Endothelial cell of umbilical vein (primary cell): ENCODE results near the gene TANGO2. TPM values are rescaled to one million over a fixed set of nuclear protein-coding genes. Genes with fewer than 3 reads are reported as not detected.

Source experiments
- BruUV-seq: library from RNA; stranded (reverse); fragments of 400-500 nt; replicated peaks from 2 replicates; lab custom pipeline; 2021; lab: Mats Ljungman, UMichigan
- CTCF ChIA-PET: fragments of 300-600, 350-600 bp; sonication (Branson Sonifier 250); formaldehyde crosslinking; loops from one replicate; lab custom pipeline; 2021; ENCODE audit warnings: antibody characterized with exemption, inconsistent platforms; lab: Charles Lee
- POLR2A ChIA-PET: fragments of 300-600, 350-600 bp; sonication (Branson Sonifier 250); formaldehyde crosslinking; loops from one replicate; lab custom pipeline; 2021; ENCODE audit warnings: antibody characterized with exemption, inconsistent platforms; lab: Charles Lee
- DNase-seq: peaks from one replicate; pipeline ENCODE4 v3.0.0-alpha.2; 2011; ENCODE audit warnings: low read depth, low spot score
- FAIRE-seq: peaks from 2 replicates; lab custom pipeline; 2011; peaks lifted over from hg19 to GRCh38; lab: Jason Lieb, UNC
- H2AFZ ChIP-seq: 2 replicates; pipeline ENCODE4 v1.6.0; 2012; ENCODE audit warnings: low read depth, low read length, control low read depth, inconsistent platforms
- H3K27ac ChIP-seq: 2 replicates; pipeline ENCODE4 v1.5.1; 2011; ENCODE audit warnings: low read depth, mild to moderate bottlenecking, control low read depth, low read length, moderate library complexity; ENCODE audit not compliant: insufficient read depth
- H3K27me3 ChIP-seq, 2 experiments: 2 replicates each; pipeline versions ENCODE4 v1.6.0 to v1.6.1; 2011; ENCODE audit warnings: low read length in 2 of 2, mixed read lengths in 1 of 2; ENCODE audit not compliant: control insufficient read depth in 2 of 2, insufficient read depth in 2 of 2
- H3K36me3 ChIP-seq, 2 experiments: 2 replicates in 1 of 2; 3 replicates in 1 of 2; pipeline ENCODE4 v1.5.1; 2011; ENCODE audit warnings: low read length in 2 of 2, mild to moderate bottlenecking in 1 of 2, moderate library complexity in 1 of 2; ENCODE audit not compliant: control insufficient read depth in 2 of 2, insufficient read depth in 2 of 2; ENCODE audit errors: extremely low read depth in 1 of 2
- H3K4me1 ChIP-seq: 3 replicates; pipeline ENCODE4 v1.5.1; 2011; ENCODE audit warnings: mild to moderate bottlenecking, low read length; ENCODE audit not compliant: control insufficient read depth, insufficient read depth; ENCODE audit errors: extremely low read depth
- H3K4me2 ChIP-seq: 2 replicates; pipeline ENCODE4 v1.6.1; 2011; ENCODE audit warnings: low read length, control low read depth, mixed read lengths; ENCODE audit not compliant: insufficient read depth
- H3K4me3 ChIP-seq, 3 experiments: fragments of 200-600 bp in 1 of 3; sonication (generic), shearing (Covaris generic) in 1 of 3; replicated peaks in 1 of 3; 2 replicates each; pipeline ENCODE4 v1.5.1; 2011 to 2016; ENCODE audit warnings: control low read depth in 3 of 3, low read length in 3 of 3, mild to moderate bottlenecking in 2 of 3, inconsistent platforms in 1 of 3, low read depth in 1 of 3, moderate library complexity in 1 of 3; ENCODE audit not compliant: insufficient read depth in 1 of 3
- H3K79me2 ChIP-seq: 2 replicates; pipeline ENCODE4 v1.6.0; 2012; ENCODE audit warnings: low read length, inconsistent platforms; ENCODE audit not compliant: control insufficient read depth, insufficient read depth
- H3K9ac ChIP-seq: replicated peaks from 2 replicates; pipeline ENCODE3; 2011; ENCODE audit warnings: low read length, control low read depth; ENCODE audit not compliant: insufficient read depth; ENCODE audit errors: extremely low read depth
- H3K9me1 ChIP-seq: replicated peaks from 3 replicates; pipeline ENCODE4 v1.6.0; 2011; ENCODE audit warnings: mild to moderate bottlenecking, low read length; ENCODE audit not compliant: control insufficient read depth, insufficient read depth; ENCODE audit errors: extremely low read depth
- H3K9me3 ChIP-seq: replicated peaks from 2 replicates; pipeline ENCODE4 v1.5.1; 2012; ENCODE audit warnings: low read length, inconsistent platforms; ENCODE audit not compliant: control insufficient read depth, insufficient read depth
- H4K20me1 ChIP-seq: replicated peaks from 2 replicates; pipeline ENCODE3; 2011; ENCODE audit warnings: mild to moderate bottlenecking, low read length; ENCODE audit not compliant: control insufficient read depth, insufficient read depth; ENCODE audit errors: extremely low read depth
- EZH2 ChIP-seq: IDR thresholded peaks from 2 replicates; pipeline ENCODE4 v1.6.1; 2012; ENCODE audit warnings: borderline replicate concordance, low read depth, mild to moderate bottlenecking, moderate library complexity, low read length, inconsistent platforms; ENCODE audit not compliant: severe bottlenecking
- FOS ChIP-seq: IDR thresholded peaks from 2 replicates; pipeline ENCODE4 v1.6.1; 2011; ENCODE audit warnings: mild to moderate bottlenecking, low read length, moderate library complexity, borderline replicate concordance; ENCODE audit not compliant: insufficient read depth
- GATA2 ChIP-seq: IDR thresholded peaks from 2 replicates; pipeline ENCODE4 v1.7.0; 2011; ENCODE audit warnings: low read depth, mild to moderate bottlenecking, moderate library complexity, mixed read lengths, low read length; ENCODE audit not compliant: insufficient read length, insufficient read depth
- JUN ChIP-seq: IDR thresholded peaks from 2 replicates; pipeline ENCODE4 v1.6.1; 2011; ENCODE audit warnings: borderline replicate concordance, low read depth; ENCODE audit not compliant: insufficient read length, insufficient read depth
- MYC ChIP-seq: IDR thresholded peaks from one replicate; pipeline ENCODE4 v1.6.1; 2011; ENCODE audit warnings: mild to moderate bottlenecking, low read depth, low read length
- POLR2A ChIP-seq: IDR thresholded peaks from 2 replicates; pipeline ENCODE4 v1.6.1; 2012; ENCODE audit warnings: low read depth, mild to moderate bottlenecking, control low read depth, low read length
- POLR2AphosphoS5 ChIP-seq: IDR thresholded peaks from 2 replicates; pipeline ENCODE4 v1.6.1; 2012; ENCODE audit warnings: low read depth, mild to moderate bottlenecking, control low read depth, low read length, moderate library complexity; ENCODE audit not compliant: insufficient read depth
- dilution Hi-C: fragments of 300-500 bp; cut with MboI; formaldehyde crosslinking; loops from one replicate; pipeline ENCODE4 v1.15.0; 2019; ENCODE audit warnings: low sequenced_read_pairs; ENCODE audit not compliant: extremely low pct_ligation_motif_present
- intact Hi-C: fragments of 100-400 bp; cut with micrococcal nuclease; formaldehyde crosslinking; loops from one replicate; pipeline ENCODE4 v1.10.0; 2022
- polyA plus RNA-seq, 4 experiments: library from polyadenylated mRNA; depleted of rRNA in 3 of 4; stranded (reverse) in 3 of 4; unstranded in 1 of 4; fragments of >200 nt; gene quantifications; 2 replicates each; pipeline versions ENCODE4 v1.2.1 to v1.2.3, GENCODE V29; 2011 to 2012; ENCODE audit warnings: missing spikeins in 1 of 4
- total RNA-seq: library from RNA; stranded (reverse); gene quantifications from 2 replicates; pipeline ENCODE4 v1.2.3, GENCODE V29; 2021
- TF ChIP-seq, protein P1 (sequence below), 2 donors: IDR thresholded peaks; 1 replicate in 1 of 2; 2 replicates in 1 of 2; pipeline ENCODE4 v1.5.1; 2011; ENCODE audit warnings: low read length in 2 of 2, mild to moderate bottlenecking in 2 of 2, moderate library complexity in 2 of 2, control low read depth in 1 of 2, inconsistent platforms in 1 of 2, low read depth in 1 of 2; ENCODE audit not compliant: insufficient read depth in 1 of 2; ENCODE audit errors: extremely low read depth in 1 of 2
- TF ChIP-seq, protein P2 (sequence below): IDR thresholded peaks from 2 replicates; pipeline ENCODE4 v1.6.1; 2011; ENCODE audit not compliant: insufficient read depth, insufficient read length

Gene TANGO2
- total and polyA plus RNA-seq, 2 donors (not counting 3 experiments of a cell fraction or from before 2014, with no cell fraction given) = 40.0 to 49.3 TPM

DNA sequence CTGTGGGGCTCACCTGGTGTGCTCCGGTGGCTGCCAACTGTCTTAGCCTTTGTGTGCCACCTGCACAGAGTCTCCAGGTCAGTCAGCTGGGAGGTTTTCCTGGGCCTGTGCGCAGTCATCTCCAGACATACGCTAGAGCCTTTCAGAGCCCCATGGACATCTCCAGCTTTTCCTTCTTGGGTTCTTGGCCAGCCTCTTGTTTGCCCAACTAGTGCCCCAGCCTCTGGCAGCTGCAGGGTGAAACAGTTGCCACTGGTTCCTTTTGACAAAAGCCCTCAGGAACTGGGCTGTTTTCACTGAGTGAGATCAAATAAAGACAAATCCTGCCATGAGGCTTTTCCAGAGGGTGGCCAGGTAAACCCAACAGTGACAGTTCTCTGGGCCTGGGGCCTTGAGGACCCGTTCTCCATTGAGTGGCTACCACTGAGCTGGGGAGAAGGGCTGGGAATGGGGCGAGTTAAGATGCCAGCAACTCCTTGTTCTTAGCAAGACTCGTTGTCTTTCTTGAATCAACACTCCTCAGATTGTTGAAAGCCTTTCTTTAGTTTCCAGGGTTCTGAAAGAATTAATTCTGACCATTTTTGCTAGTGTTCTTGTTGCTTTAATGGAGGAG is 78.3 kb downstream of the TANGO2 start:
- H3K36me3 ChIP-seq = peaks cover 45 to 46% of the 10 kb centered on the region in 2 experiments
- BruUV-seq = no TSS peak
- H3K4me1 ChIP-seq = no peaks in the 10 kb centered on the region
- H4K20me1 ChIP-seq = no peaks in the 10 kb centered on the region
- H3K9me3 ChIP-seq = no peaks in the 10 kb centered on the region
- peaks cover 50% of the 10 kb centered on the region for H3K79me2 ChIP-seq
- no peak overlapping the region for H3K4me3 ChIP-seq
- ChIA-PET CTCF (no interaction called here), POLR2A (no interaction called here)
- no peak overlapping the region for H3K4me2 ChIP-seq
- DNase-seq (no peak), FAIRE-seq (no peak)
- intact Hi-C loops = no loop called here
- H3K9ac ChIP-seq = no peak overlapping the region
- H2AFZ ChIP-seq = no peak overlapping the region
- dilution Hi-C loops = no loop called here
- no peaks in the 10 kb centered on the region for H3K9me1 ChIP-seq
- no peak overlapping the region for H3K27ac ChIP-seq
- TF ChIP-seq POLR2A (no peak), JUN (no peak), MYC (no peak), FOS (no peak), POLR2AphosphoS5 (no peak), GATA2 (no peak), EZH2 (no peak)
- TF ChIP-seq, protein P1, sequence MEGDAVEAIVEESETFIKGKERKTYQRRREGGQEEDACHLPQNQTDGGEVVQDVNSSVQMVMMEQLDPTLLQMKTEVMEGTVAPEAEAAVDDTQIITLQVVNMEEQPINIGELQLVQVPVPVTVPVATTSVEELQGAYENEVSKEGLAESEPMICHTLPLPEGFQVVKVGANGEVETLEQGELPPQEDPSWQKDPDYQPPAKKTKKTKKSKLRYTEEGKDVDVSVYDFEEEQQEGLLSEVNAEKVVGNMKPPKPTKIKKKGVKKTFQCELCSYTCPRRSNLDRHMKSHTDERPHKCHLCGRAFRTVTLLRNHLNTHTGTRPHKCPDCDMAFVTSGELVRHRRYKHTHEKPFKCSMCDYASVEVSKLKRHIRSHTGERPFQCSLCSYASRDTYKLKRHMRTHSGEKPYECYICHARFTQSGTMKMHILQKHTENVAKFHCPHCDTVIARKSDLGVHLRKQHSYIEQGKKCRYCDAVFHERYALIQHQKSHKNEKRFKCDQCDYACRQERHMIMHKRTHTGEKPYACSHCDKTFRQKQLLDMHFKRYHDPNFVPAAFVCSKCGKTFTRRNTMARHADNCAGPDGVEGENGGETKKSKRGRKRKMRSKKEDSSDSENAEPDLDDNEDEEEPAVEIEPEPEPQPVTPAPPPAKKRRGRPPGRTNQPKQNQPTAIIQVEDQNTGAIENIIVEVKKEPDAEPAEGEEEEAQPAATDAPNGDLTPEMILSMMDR (IDR thresholded peaks at IDR 0.05; ENCODE audit: extremely low read depth in 1 of 2, insufficient read depth in 1 of 2, low read depth in 1 of 2, low read length in 2 of 2) = no peak
- TF ChIP-seq, protein P2, sequence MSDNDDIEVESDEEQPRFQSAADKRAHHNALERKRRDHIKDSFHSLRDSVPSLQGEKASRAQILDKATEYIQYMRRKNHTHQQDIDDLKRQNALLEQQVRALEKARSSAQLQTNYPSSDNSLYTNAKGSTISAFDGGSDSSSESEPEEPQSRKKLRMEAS = no peak
- H3K27me3 ChIP-seq = no peaks in the 10 kb centered on the region
